Renal cortex interstitium (tissue), 11 donors: ENCODE results near the gene CFAP299. TPM values are rescaled to one million over a fixed set of nuclear protein-coding genes. Genes with fewer than 3 reads are reported as not detected.

ENCODE experiments used
- DNase-seq, 11 donors: peaks; one replicate each; pipeline ENCODE4 v3.0.0-alpha.2; 2013; ENCODE audit warnings: low read depth in 9 of 11, low spot score in 4 of 11; ENCODE audit errors: extremely low read depth in 1 of 11
- polyA plus RNA-seq, 3 donors: library from polyadenylated mRNA; unstranded; fragments of 120-200 nt; gene quantifications; one replicate each; pipeline ENCODE4 v1.2.1, GENCODE V29; 2013; ENCODE audit not compliant: insufficient read length in 3 of 3

The CFAP299 gene
- polyA plus RNA-seq, 3 donors, result 0.45 to 1.2 (median 0.49) TPM

- DNase-seq, result no peak
These were observed 204.8 kb downstream of the CFAP299 start for GRCh38 chr4:80540349-80540748.

GRCh38 chr4:80540785-80541469 lies 205.4 kb downstream of the CFAP299 start:
- DNase-seq, result no peak

- DNase-seq, result no peak
These were observed 207.2 kb downstream of the CFAP299 start for GRCh38 chr4:80542747-80543146.

GRCh38 chr4:80560337-80560736 lies 224.8 kb downstream of the CFAP299 start:
- DNase-seq, result no peak

- DNase-seq, result no peak
These were observed 230.8 kb downstream of the CFAP299 start for GRCh38 chr4:80566203-80566872.

GRCh38 chr4:80568891-80569290 lies 233.4 kb downstream of the CFAP299 start:
- DNase-seq, result no peak

GRCh38 chr4:80576796-80577195 lies 241.3 kb downstream of the CFAP299 start:
- no peak for DNase-seq

GRCh38 chr4:80578001-80578400 lies 242.5 kb downstream of the CFAP299 start:
- peak in 2 of 11 donors; percentile 9 to 11 for DNase-seq

- DNase-seq, result no peak
These were observed 250.0 kb downstream of the CFAP299 start for GRCh38 chr4:80585542-80585941.

- no peak for DNase-seq
These were observed 251.2 kb downstream of the CFAP299 start for GRCh38 chr4:80586716-80587115.

- no peak for DNase-seq
These were observed 252.4 kb downstream of the CFAP299 start for GRCh38 chr4:80587871-80588385.

GRCh38 chr4:80592950-80593349 lies 257.4 kb downstream of the CFAP299 start:
- no peak for DNase-seq

- DNase-seq, result no peak
These were observed 259.2 kb downstream of the CFAP299 start for GRCh38 chr4:80594701-80595100.

- DNase-seq, result no peak
These were observed 272.9 kb downstream of the CFAP299 start for GRCh38 chr4:80608281-80608980.

GRCh38 chr4:80610199-80610598 lies 274.7 kb downstream of the CFAP299 start:
- no peak for DNase-seq

- peak in 5 of 11 donors; percentile 5 to 27 (median 9) for DNase-seq
These were observed 275.5 kb downstream of the CFAP299 start for GRCh38 chr4:80610845-80611677.

GRCh38 chr4:80611678-80611979 lies 276.1 kb downstream of the CFAP299 start:
- peak in 1 of 11 donors; percentile 9 for DNase-seq

- DNase-seq, result no peak
These were observed 277.9 kb downstream of the CFAP299 start for GRCh38 chr4:80613470-80613869.

GRCh38 chr4:80614319-80614718 lies 278.8 kb downstream of the CFAP299 start:
- no peak for DNase-seq
